Endothelial cell of umbilical vein (primary cell): ENCODE measurements around the gene RNF6. TPM values are rescaled to one million over a fixed set of nuclear protein-coding genes. Genes with fewer than 3 reads are reported as not detected.

Source experiments
- Bru-seq: library from RNA; stranded (reverse); fragments of 400-500 nt; gene quantifications from one replicate; lab custom pipeline; 2021; lab: Mats Ljungman, UMichigan
- BruChase-seq, 2 experiments: library from RNA; stranded (reverse); fragments of 400-500 nt; gene quantifications; one replicate each; lab custom pipeline; 2021; lab: Mats Ljungman, UMichigan
- BruUV-seq: library from RNA; stranded (reverse); fragments of 400-500 nt; replicated peaks from 2 replicates; lab custom pipeline; 2021; lab: Mats Ljungman, UMichigan
- CTCF ChIA-PET: fragments of 300-600, 350-600 bp; sonication (Branson Sonifier 250); formaldehyde crosslinking; loops from one replicate; lab custom pipeline; 2021; ENCODE audit warnings: antibody characterized with exemption, inconsistent platforms; lab: Charles Lee
- POLR2A ChIA-PET: fragments of 300-600, 350-600 bp; sonication (Branson Sonifier 250); formaldehyde crosslinking; loops from one replicate; lab custom pipeline; 2021; ENCODE audit warnings: antibody characterized with exemption, inconsistent platforms; lab: Charles Lee
- DNase-seq: peaks from one replicate; pipeline ENCODE4 v3.0.0-alpha.2; 2011; ENCODE audit warnings: low read depth, low spot score
- FAIRE-seq: peaks from 2 replicates; lab custom pipeline; 2011; peaks lifted over from hg19 to GRCh38; lab: Jason Lieb, UNC
- H2AFZ ChIP-seq: 2 replicates; pipeline ENCODE4 v1.6.0; 2012; ENCODE audit warnings: low read depth, low read length, control low read depth, inconsistent platforms
- H3K27ac ChIP-seq: 2 replicates; pipeline ENCODE4 v1.5.1; 2011; ENCODE audit warnings: low read depth, mild to moderate bottlenecking, control low read depth, low read length, moderate library complexity; ENCODE audit not compliant: insufficient read depth
- H3K27me3 ChIP-seq, 2 experiments: 2 replicates each; pipeline versions ENCODE4 v1.6.0 to v1.6.1; 2011; ENCODE audit warnings: low read length in 2 of 2, mixed read lengths in 1 of 2; ENCODE audit not compliant: control insufficient read depth in 2 of 2, insufficient read depth in 2 of 2
- H3K36me3 ChIP-seq, 2 experiments: 2 replicates in 1 of 2; 3 replicates in 1 of 2; pipeline ENCODE4 v1.5.1; 2011; ENCODE audit warnings: low read length in 2 of 2, mild to moderate bottlenecking in 1 of 2, moderate library complexity in 1 of 2; ENCODE audit not compliant: control insufficient read depth in 2 of 2, insufficient read depth in 2 of 2; ENCODE audit errors: extremely low read depth in 1 of 2
- H3K4me1 ChIP-seq: 3 replicates; pipeline ENCODE4 v1.5.1; 2011; ENCODE audit warnings: mild to moderate bottlenecking, low read length; ENCODE audit not compliant: control insufficient read depth, insufficient read depth; ENCODE audit errors: extremely low read depth
- H3K4me2 ChIP-seq: 2 replicates; pipeline ENCODE4 v1.6.1; 2011; ENCODE audit warnings: low read length, control low read depth, mixed read lengths; ENCODE audit not compliant: insufficient read depth
- H3K4me3 ChIP-seq, 3 experiments: fragments of 200-600 bp in 1 of 3; sonication (generic), shearing (Covaris generic) in 1 of 3; replicated peaks in 1 of 3; 2 replicates each; pipeline ENCODE4 v1.5.1; 2011 to 2016; ENCODE audit warnings: control low read depth in 3 of 3, low read length in 3 of 3, mild to moderate bottlenecking in 2 of 3, inconsistent platforms in 1 of 3, low read depth in 1 of 3, moderate library complexity in 1 of 3; ENCODE audit not compliant: insufficient read depth in 1 of 3
- H3K79me2 ChIP-seq: 2 replicates; pipeline ENCODE4 v1.6.0; 2012; ENCODE audit warnings: low read length, inconsistent platforms; ENCODE audit not compliant: control insufficient read depth, insufficient read depth
- H3K9ac ChIP-seq: replicated peaks from 2 replicates; pipeline ENCODE3; 2011; ENCODE audit warnings: low read length, control low read depth; ENCODE audit not compliant: insufficient read depth; ENCODE audit errors: extremely low read depth
- H3K9me1 ChIP-seq: replicated peaks from 3 replicates; pipeline ENCODE4 v1.6.0; 2011; ENCODE audit warnings: mild to moderate bottlenecking, low read length; ENCODE audit not compliant: control insufficient read depth, insufficient read depth; ENCODE audit errors: extremely low read depth
- H3K9me3 ChIP-seq: replicated peaks from 2 replicates; pipeline ENCODE4 v1.5.1; 2012; ENCODE audit warnings: low read length, inconsistent platforms; ENCODE audit not compliant: control insufficient read depth, insufficient read depth
- H4K20me1 ChIP-seq: replicated peaks from 2 replicates; pipeline ENCODE3; 2011; ENCODE audit warnings: mild to moderate bottlenecking, low read length; ENCODE audit not compliant: control insufficient read depth, insufficient read depth; ENCODE audit errors: extremely low read depth
- EZH2 ChIP-seq: IDR thresholded peaks from 2 replicates; pipeline ENCODE4 v1.6.1; 2012; ENCODE audit warnings: borderline replicate concordance, low read depth, mild to moderate bottlenecking, moderate library complexity, low read length, inconsistent platforms; ENCODE audit not compliant: severe bottlenecking
- MYC ChIP-seq: IDR thresholded peaks from one replicate; pipeline ENCODE4 v1.6.1; 2011; ENCODE audit warnings: mild to moderate bottlenecking, low read depth, low read length
- POLR2A ChIP-seq: IDR thresholded peaks from 2 replicates; pipeline ENCODE4 v1.6.1; 2012; ENCODE audit warnings: low read depth, mild to moderate bottlenecking, control low read depth, low read length
- POLR2AphosphoS5 ChIP-seq: IDR thresholded peaks from 2 replicates; pipeline ENCODE4 v1.6.1; 2012; ENCODE audit warnings: low read depth, mild to moderate bottlenecking, control low read depth, low read length, moderate library complexity; ENCODE audit not compliant: insufficient read depth
- dilution Hi-C: fragments of 300-500 bp; cut with MboI; formaldehyde crosslinking; loops from one replicate; pipeline ENCODE4 v1.15.0; 2019; ENCODE audit warnings: low sequenced_read_pairs; ENCODE audit not compliant: extremely low pct_ligation_motif_present
- intact Hi-C: fragments of 100-400 bp; cut with micrococcal nuclease; formaldehyde crosslinking; loops from one replicate; pipeline ENCODE4 v1.10.0; 2022
- long read RNA-seq: library from polyadenylated mRNA; stranded (forward); transcript quantifications from one replicate; pipeline ENCODE4 v2.0.0, GENCODE V29; 2021
- polyA minus RNA-seq, 3 experiments: library from RNA; depleted of rRNA, polyadenylated mRNA; stranded (reverse); fragments of >200 nt; gene quantifications; 1 replicate in 1 of 3; 2 replicates in 2 of 3; pipeline ENCODE4 v1.2.3, GENCODE V29; 2011
- polyA plus RNA-seq, 4 experiments: library from polyadenylated mRNA; depleted of rRNA in 3 of 4; stranded (reverse) in 3 of 4; unstranded in 1 of 4; fragments of >200 nt; gene quantifications; 2 replicates each; pipeline versions ENCODE4 v1.2.1 to v1.2.3, GENCODE V29; 2011 to 2012; ENCODE audit warnings: missing spikeins in 1 of 4
- total RNA-seq: library from RNA; stranded (reverse); gene quantifications from 2 replicates; pipeline ENCODE4 v1.2.3, GENCODE V29; 2021

RNF6 gene
- total RNA-seq (36.4 and 38.3 TPM in 2 replicates), polyA plus RNA-seq (9.4 and 12.7 TPM in 2 replicates), polyA minus RNA-seq (26.8 and 32.1 TPM in 2 replicates), Bru-seq, nascent RNA (percentile 94 among the genes with signal in this experiment), BruChase-seq, experiment 1, labeled RNA remaining after a 6-hour chase (percentile 94 among the genes with signal in this experiment), BruChase-seq, experiment 2, labeled RNA remaining after a 2-hour chase (percentile 97 among the genes with signal in this experiment)
- 19.3 and 20.3 TPM in 2 replicates for polyA plus RNA-seq (2011; cell fraction: cytosol; rRNA removed)
- polyA plus RNA-seq (2011; cell fraction: nucleus; rRNA removed), result 20.0 and 21.9 TPM in 2 replicates
- polyA plus RNA-seq (2012), result 38.2 and 43.6 TPM in 2 replicates
- 20.4 TPM for polyA minus RNA-seq (2011; cell fraction: cytosol; rRNA and poly(A)+ RNA removed)
- 23.5 and 23.9 TPM in 2 replicates for polyA minus RNA-seq (2011; cell fraction: nucleus; rRNA and poly(A)+ RNA removed)
- long read RNA-seq, transcript RNF6-203 (5 exons, 3,706 nt), result minor isoform, 26 of 99 reads
- long read RNA-seq, transcript RNF6-201 (5 exons, 3,282 nt), result major isoform, 55 of 99 reads
- long read RNA-seq, partial matches to known transcripts, result 4 of 99 reads
- long read RNA-seq, other reads (novel, unspliced or antisense), result 14 of 99 reads

DNA sequence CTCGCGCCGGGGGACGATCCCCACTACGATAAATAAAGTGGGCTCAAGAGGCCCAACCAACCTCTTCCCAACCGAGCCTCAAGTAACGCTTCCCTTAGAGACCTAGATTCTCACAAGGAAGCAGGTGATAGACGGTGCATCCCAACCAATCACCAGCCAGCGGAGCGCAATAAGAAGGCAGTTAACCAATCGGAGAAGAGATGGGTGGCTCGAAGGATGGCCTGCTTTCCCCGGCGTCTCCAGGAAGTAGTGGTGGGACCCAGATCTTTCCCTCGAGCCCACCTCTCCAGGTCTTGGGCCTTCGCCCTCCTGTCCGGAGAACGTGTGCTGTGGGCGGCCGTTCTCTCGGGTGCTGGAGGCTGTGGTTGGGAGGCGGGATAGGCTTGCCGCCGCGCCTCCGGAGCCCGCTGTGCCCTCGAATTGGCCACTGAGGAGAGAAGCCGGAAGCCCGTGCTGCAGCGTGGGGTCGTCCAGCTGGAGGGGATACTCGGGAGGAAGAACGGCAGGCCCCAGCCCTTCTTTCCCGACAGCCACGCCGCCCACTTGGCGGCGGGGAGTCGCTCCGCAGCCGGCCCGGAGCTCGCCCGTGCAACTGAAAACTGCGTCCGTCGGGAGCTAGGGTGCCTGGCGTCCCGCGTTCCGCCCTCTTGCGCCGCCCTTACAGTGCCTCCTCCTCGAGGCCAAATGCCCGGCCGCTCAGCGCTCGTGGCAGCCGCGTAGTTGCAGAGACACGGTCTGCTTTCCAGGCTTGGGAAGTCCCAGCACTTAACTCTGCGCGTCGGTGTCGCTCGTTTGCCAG, at the start of gene RNF6:
TSS of gene RNF6 (minus strand) at position 594 of the 799 bp plus-strand sequence. CDS start 2,665 bp downstream, outside the sequence.
- H4K20me1 ChIP-seq, result peaks cover 2% of the 10 kb centered on the region
- peak within 1 kb of the TSS; percentile 94 for H3K9ac ChIP-seq
- peaks cover 20% of the 10 kb centered on the region for H3K79me2 ChIP-seq
- intact Hi-C loops, result loop anchor here (1.0 to 10.0 kb wide), 5 partner anchors 31 to 476 kb away; no protein-coding TSS in a partner anchor
- peak within 1 kb of the TSS; percentile 90 for H3K4me2 ChIP-seq
- no peaks in the 10 kb centered on the region for H3K9me1 ChIP-seq
- peaks cover 6 to 21% of the 10 kb centered on the region in 2 experiments for H3K36me3 ChIP-seq
- no peak for TF ChIP-seq MYC
- TF ChIP-seq POLR2A, result peak; percentile 75
- TF ChIP-seq EZH2, result peak; percentile 28
- TF ChIP-seq POLR2AphosphoS5, result peak; percentile 77
- DNase-seq, result peak; percentile 98
- H3K27ac ChIP-seq, result peak within 1 kb of the TSS; percentile 89
- dilution Hi-C loops, result no loop called here
- H3K27me3 ChIP-seq, result peaks cover 0 to 10% of the 10 kb centered on the region in 2 experiments
- ChIA-PET CTCF (interaction anchor here (0.9 to 3.4 kb wide), 5 partner anchors 11 to 477 kb away, joined by 3 to 11 read pairs (median 5); no protein-coding TSS in a partner anchor), POLR2A (interaction anchor here (0.6 to 2.2 kb wide), 4 partner anchors 37 to 477 kb away, joined by 3 to 7 read pairs (median 4); no protein-coding TSS in a partner anchor)
- H3K4me1 ChIP-seq, result peaks cover 21% of the 10 kb centered on the region
- TSS peak; percentile 78 for BruUV-seq
- FAIRE-seq, result peak; percentile 91
- H2AFZ ChIP-seq, result peak within 1 kb of the TSS; percentile 94
- peak within 1 kb of the TSS; percentile 51 to 98 (median 79) for H3K4me3 ChIP-seq
- H3K9me3 ChIP-seq, result no peaks in the 10 kb centered on the region
